Panc1 (cell line): Measurements from ENCODE around the gene PAX5. TPM values are rescaled to one million over a fixed set of nuclear protein-coding genes. Genes with fewer than 3 reads are reported as not detected.
A peak's percentile ranks its signal among the peaks of the same experiment; 100 is the strongest.

Experiments
- ATAC-seq: fragments of 200-7000 bp; cut with Tn5 transposase; 2 replicates; pipeline ENCODE4 v1.9.1; 2020; ENCODE audit warnings: mild to moderate bottlenecking, moderate library complexity
- BruUV-seq: library from RNA; stranded (reverse); fragments of 400-500 nt; replicated peaks from 2 replicates; lab custom pipeline; 2021; lab: Mats Ljungman, UMichigan
- CTCF ChIA-PET: fragments of 300-600 bp; sonication (Branson Sonifier 250); formaldehyde crosslinking; loops from one replicate; lab custom pipeline; 2022; ENCODE audit warnings: antibody characterized with exemption; lab: Charles Lee
- POLR2A ChIA-PET: fragments of 300-600 bp; sonication (Branson Sonifier 250); formaldehyde crosslinking; loops from one replicate; lab custom pipeline; 2022; ENCODE audit warnings: antibody characterized with exemption; lab: Charles Lee
- DNase-seq: peaks from one replicate; pipeline ENCODE4 v3.0.0-alpha.2; 2010; ENCODE audit warnings: low read depth, low spot score
- H3K27ac ChIP-seq: 2 replicates; pipeline ENCODE4 v1.5.1; 2011; ENCODE audit warnings: mild to moderate bottlenecking, low read length, inconsistent platforms
- H3K27me3 ChIP-seq: fragments of 200-500 bp; sonication (Bioruptor generic); 2 replicates; pipeline ENCODE4 v1.6.0; 2014; ENCODE audit warnings: low read length, inconsistent platforms; ENCODE audit not compliant: control insufficient read depth, insufficient read depth
- H3K36me3 ChIP-seq: fragments of 200-500 bp; sonication (Bioruptor generic); 2 replicates; pipeline ENCODE4 v1.5.1; 2014; ENCODE audit warnings: inconsistent platforms, mild to moderate bottlenecking, low read length, moderate library complexity; ENCODE audit not compliant: control insufficient read depth, insufficient read depth
- H3K4me1 ChIP-seq: 2 replicates; pipeline ENCODE4 v1.5.1; 2011; ENCODE audit warnings: inconsistent platforms, mild to moderate bottlenecking, low read length, moderate library complexity; ENCODE audit not compliant: control insufficient read depth, insufficient read depth
- H3K4me3 ChIP-seq, 2 experiments: 2 replicates each; pipeline ENCODE4 v1.5.1; 2011 to 2012; ENCODE audit warnings: low read depth in 2 of 2, low read length in 2 of 2, mild to moderate bottlenecking in 2 of 2, inconsistent platforms in 1 of 2, moderate library complexity in 1 of 2
- H3K9me3 ChIP-seq: fragments of 200-500 bp; sonication (Bioruptor generic); 2 replicates; pipeline ENCODE4 v1.5.1; 2014; ENCODE audit warnings: low read depth, mild to moderate bottlenecking, inconsistent platforms, low read length, moderate library complexity; ENCODE audit not compliant: control insufficient read depth, insufficient read depth
- POLR2AphosphoS5 ChIP-seq: IDR thresholded peaks from 2 replicates; pipeline ENCODE4 v1.6.1; 2012; ENCODE audit warnings: mild to moderate bottlenecking, low read depth, low read length, moderate library complexity
- SIN3A ChIP-seq: IDR thresholded peaks from 2 replicates; pipeline ENCODE4 v1.6.1; 2012; ENCODE audit warnings: low read depth, mild to moderate bottlenecking, low read length, moderate library complexity, borderline replicate concordance; ENCODE audit not compliant: insufficient read depth
- TCF7L2 ChIP-seq: IDR thresholded peaks from 2 replicates; pipeline ENCODE4 v1.6.1; 2011; ENCODE audit warnings: mild to moderate bottlenecking, low read depth, low read length, inconsistent platforms
- in situ Hi-C: cut with HindIII; loops from 2 replicates; pipeline ENCODE4 v1.10.0; 2016; ENCODE audit warnings: low sequenced_read_pairs, low pct_unique_long_range_greater_than_20kb
- intact Hi-C: fragments of 100-400 bp; cut with micrococcal nuclease; formaldehyde crosslinking; loops from one replicate; pipeline ENCODE4 v1.10.0; 2022; ENCODE audit not compliant: unreplicated experiment
- total RNA-seq: library from RNA; stranded (reverse); gene quantifications from one replicate; pipeline ENCODE4 v1.2.1, GENCODE V29; 2021; ENCODE audit not compliant: unreplicated experiment
- TF ChIP-seq, protein P1 (sequence below): fragments of 450-650 bp; IDR thresholded peaks from 2 replicates; pipeline ENCODE4 v1.5.1; 2017; ENCODE audit warnings: mild to moderate bottlenecking
- TF ChIP-seq, protein P2 (sequence below), 2 experiments: IDR thresholded peaks; 2 replicates each; pipeline ENCODE4 v1.6.1; 2011 to 2012; ENCODE audit warnings: low read depth in 2 of 2, control low read depth in 1 of 2, low read length in 1 of 2, mild to moderate bottlenecking in 1 of 2, moderate library complexity in 1 of 2; ENCODE audit not compliant: insufficient read depth in 1 of 2

Gene PAX5
- total RNA-seq, 1 experiment from 2014 or later: 0.39 TPM

DNA sequence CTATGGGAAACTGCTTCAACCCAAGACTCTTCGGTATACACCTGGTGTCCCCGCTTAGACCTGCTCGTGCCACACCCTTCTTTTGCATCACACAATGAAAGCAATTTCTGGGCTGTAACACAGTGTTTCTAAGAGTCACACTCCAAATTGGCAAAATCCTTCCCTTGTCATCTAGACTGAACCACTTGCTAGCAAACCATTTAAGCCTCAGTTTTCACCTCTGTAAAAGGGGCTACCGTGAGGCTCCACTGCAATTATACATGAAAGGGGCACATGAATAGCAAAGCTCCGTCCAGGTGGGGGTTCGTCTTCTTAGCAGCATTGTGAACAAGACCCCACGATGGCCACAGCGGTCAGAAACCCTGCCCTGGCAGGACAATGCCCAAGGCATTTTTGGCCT is 166.8 kb downstream of the PAX5 start:
- H3K4me3 ChIP-seq: no peak overlapping the region
- no peaks in the 10 kb centered on the region for H3K36me3 ChIP-seq
- DNase-seq (no peak), ATAC-seq (no peak)
- H3K9me3 ChIP-seq: no peaks in the 10 kb centered on the region
- intact Hi-C loops: no loop called here
- no peak overlapping the region for H3K27ac ChIP-seq
- TF ChIP-seq POLR2AphosphoS5: no peak
- TF ChIP-seq, protein P1, sequence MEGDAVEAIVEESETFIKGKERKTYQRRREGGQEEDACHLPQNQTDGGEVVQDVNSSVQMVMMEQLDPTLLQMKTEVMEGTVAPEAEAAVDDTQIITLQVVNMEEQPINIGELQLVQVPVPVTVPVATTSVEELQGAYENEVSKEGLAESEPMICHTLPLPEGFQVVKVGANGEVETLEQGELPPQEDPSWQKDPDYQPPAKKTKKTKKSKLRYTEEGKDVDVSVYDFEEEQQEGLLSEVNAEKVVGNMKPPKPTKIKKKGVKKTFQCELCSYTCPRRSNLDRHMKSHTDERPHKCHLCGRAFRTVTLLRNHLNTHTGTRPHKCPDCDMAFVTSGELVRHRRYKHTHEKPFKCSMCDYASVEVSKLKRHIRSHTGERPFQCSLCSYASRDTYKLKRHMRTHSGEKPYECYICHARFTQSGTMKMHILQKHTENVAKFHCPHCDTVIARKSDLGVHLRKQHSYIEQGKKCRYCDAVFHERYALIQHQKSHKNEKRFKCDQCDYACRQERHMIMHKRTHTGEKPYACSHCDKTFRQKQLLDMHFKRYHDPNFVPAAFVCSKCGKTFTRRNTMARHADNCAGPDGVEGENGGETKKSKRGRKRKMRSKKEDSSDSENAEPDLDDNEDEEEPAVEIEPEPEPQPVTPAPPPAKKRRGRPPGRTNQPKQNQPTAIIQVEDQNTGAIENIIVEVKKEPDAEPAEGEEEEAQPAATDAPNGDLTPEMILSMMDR: no peak
- TF ChIP-seq, protein P2, sequence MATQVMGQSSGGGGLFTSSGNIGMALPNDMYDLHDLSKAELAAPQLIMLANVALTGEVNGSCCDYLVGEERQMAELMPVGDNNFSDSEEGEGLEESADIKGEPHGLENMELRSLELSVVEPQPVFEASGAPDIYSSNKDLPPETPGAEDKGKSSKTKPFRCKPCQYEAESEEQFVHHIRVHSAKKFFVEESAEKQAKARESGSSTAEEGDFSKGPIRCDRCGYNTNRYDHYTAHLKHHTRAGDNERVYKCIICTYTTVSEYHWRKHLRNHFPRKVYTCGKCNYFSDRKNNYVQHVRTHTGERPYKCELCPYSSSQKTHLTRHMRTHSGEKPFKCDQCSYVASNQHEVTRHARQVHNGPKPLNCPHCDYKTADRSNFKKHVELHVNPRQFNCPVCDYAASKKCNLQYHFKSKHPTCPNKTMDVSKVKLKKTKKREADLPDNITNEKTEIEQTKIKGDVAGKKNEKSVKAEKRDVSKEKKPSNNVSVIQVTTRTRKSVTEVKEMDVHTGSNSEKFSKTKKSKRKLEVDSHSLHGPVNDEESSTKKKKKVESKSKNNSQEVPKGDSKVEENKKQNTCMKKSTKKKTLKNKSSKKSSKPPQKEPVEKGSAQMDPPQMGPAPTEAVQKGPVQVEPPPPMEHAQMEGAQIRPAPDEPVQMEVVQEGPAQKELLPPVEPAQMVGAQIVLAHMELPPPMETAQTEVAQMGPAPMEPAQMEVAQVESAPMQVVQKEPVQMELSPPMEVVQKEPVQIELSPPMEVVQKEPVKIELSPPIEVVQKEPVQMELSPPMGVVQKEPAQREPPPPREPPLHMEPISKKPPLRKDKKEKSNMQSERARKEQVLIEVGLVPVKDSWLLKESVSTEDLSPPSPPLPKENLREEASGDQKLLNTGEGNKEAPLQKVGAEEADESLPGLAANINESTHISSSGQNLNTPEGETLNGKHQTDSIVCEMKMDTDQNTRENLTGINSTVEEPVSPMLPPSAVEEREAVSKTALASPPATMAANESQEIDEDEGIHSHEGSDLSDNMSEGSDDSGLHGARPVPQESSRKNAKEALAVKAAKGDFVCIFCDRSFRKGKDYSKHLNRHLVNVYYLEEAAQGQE (IDR thresholded peaks at IDR 0.05; ENCODE audit: insufficient read depth in 1 of 2, low read depth in 2 of 2, low read length in 1 of 2): no peak
- TF ChIP-seq TCF7L2: no peak
- TF ChIP-seq SIN3A: no peak
- ChIA-PET CTCF (interaction anchor here (0.5 to 1.4 kb wide), 3 partner anchors 12 to 529 kb away, joined by 3 to 12 read pairs (median 3); no protein-coding TSS in a partner anchor), POLR2A (no interaction called here)
- H3K4me1 ChIP-seq: no peaks in the 10 kb centered on the region; the same call in 1 of the 2 replicates
- H3K27me3 ChIP-seq: peaks cover 7% of the 10 kb centered on the region
- BruUV-seq: no TSS peak
- in situ Hi-C loops: no loop called here

DNA sequence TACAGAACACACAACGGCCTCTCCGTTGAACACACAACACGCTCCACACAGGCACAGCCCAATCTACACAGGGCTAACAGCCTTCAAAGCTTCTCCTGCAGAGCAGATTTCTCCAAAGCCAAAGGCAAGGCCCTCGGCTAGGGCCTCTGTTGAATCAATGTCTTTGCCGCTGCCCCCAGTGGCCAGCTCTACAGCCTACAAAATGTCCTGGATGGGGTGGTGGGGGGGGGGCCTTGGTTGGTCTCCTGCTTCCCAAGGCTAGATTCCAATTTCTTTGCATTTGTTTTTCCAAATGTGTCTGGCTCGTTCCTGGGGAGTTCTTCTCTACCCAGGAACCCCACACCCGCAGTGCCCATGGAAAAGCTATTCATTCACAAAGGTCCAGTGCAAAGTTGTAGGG is 167.2 kb downstream of the PAX5 start:
- in situ Hi-C loops: no loop called here
- no peak for DNase-seq
- ATAC-seq: peak; percentile 45; the same call in 1 of the 2 replicates

More for the DNA sequence above, 167.2 kb downstream of the PAX5 start:
- TF ChIP-seq, protein P1: no peak
- TF ChIP-seq, protein P2 (IDR thresholded peaks at IDR 0.05; ENCODE audit: insufficient read depth in 1 of 2, low read depth in 2 of 2, low read length in 1 of 2): no peak
- no peak for TF ChIP-seq POLR2AphosphoS5
- no peak for TF ChIP-seq SIN3A
- CTCF ChIA-PET: interaction anchor here (0.5 to 1.4 kb wide), 9 partner anchors 11 to 560 kb away, joined by 3 to 12 read pairs (median 4); no protein-coding TSS in a partner anchor
- Histone ChIP-seq H3K36me3 (no peaks in the 10 kb centered on the region), H3K27me3 (peaks cover 7% of the 10 kb centered on the region), H3K27ac (no peak overlapping the region), H3K9me3 (no peaks in the 10 kb centered on the region), H3K4me1 (no peaks in the 10 kb centered on the region; the same call in 1 of the 2 replicates), H3K4me3 (no peak overlapping the region)
- intact Hi-C loops: no loop called here
- no TSS peak for BruUV-seq
- POLR2A ChIA-PET: interaction anchor here (0.6 kb wide), 1 partner anchor 79 kb away, joined by 13 read pairs; no protein-coding TSS in a partner anchor
